OCI-LY7 (cell line): ENCODE data around the gene INPP5B. TPM values are rescaled to one million over a fixed set of nuclear protein-coding genes. Genes with fewer than 3 reads are reported as not detected.

Experiments
- BruUV-seq: library from RNA; stranded (reverse); fragments of 400-500 nt; replicated peaks from 2 replicates; lab custom pipeline; 2021; lab: Mats Ljungman, UMichigan
- CTCF ChIA-PET: fragments of 300-600 bp; sonication (Branson Sonifier 250); formaldehyde crosslinking; loops from one replicate; lab custom pipeline; 2022; ENCODE audit warnings: antibody characterized with exemption; ENCODE audit not compliant: unreplicated experiment; lab: Charles Lee
- POLR2A ChIA-PET: fragments of 300-600 bp; sonication (Branson Sonifier 250); formaldehyde crosslinking; loops from one replicate; lab custom pipeline; 2022; ENCODE audit warnings: antibody characterized with exemption; lab: Charles Lee
- DNase-seq: peaks from one replicate; pipeline ENCODE4 v3.0.0-alpha.2; 2015; ENCODE audit warnings: low spot score
- H2AFZ ChIP-seq: fragments of 200-600 bp; sonication (generic), shearing (Covaris generic); 2 replicates; pipeline ENCODE4 v1.6.1; 2014; ENCODE audit warnings: mild to moderate bottlenecking, antibody characterized with exemption, low read length, moderate library complexity
- H3K27ac ChIP-seq: fragments of 200-600 bp; sonication (generic); 2 replicates; pipeline ENCODE4 v1.5.1; 2014; ENCODE audit warnings: mixed run types, low read depth, mild to moderate bottlenecking, moderate library complexity, low read length, inconsistent platforms; ENCODE audit not compliant: poor library complexity, severe bottlenecking
- H3K36me3 ChIP-seq: fragments of 200-600 bp; sonication (generic); 2 replicates; pipeline ENCODE4 v1.6.1; 2014; ENCODE audit warnings: mild to moderate bottlenecking, antibody characterized with exemption, low read length, moderate library complexity, mixed read lengths; ENCODE audit not compliant: insufficient read depth
- H3K4me1 ChIP-seq: fragments of 200-600 bp; sonication (generic); 2 replicates; pipeline ENCODE4 v1.5.1; 2014; ENCODE audit warnings: mild to moderate bottlenecking, low read length; ENCODE audit not compliant: insufficient read depth, poor library complexity, severe bottlenecking
- H3K4me2 ChIP-seq: fragments of 200-600 bp; sonication (generic); 2 replicates; pipeline ENCODE4 v1.6.1; 2014; ENCODE audit warnings: mild to moderate bottlenecking, low read length
- H3K4me3 ChIP-seq: fragments of 200-600 bp; sonication (generic); 2 replicates; pipeline ENCODE4 v1.5.1; 2014; ENCODE audit warnings: mild to moderate bottlenecking, low read depth, low read length; ENCODE audit not compliant: poor library complexity, severe bottlenecking
- H3K79me2 ChIP-seq: fragments of 200-600 bp; sonication (generic); 2 replicates; pipeline ENCODE4 v1.6.1; 2016; ENCODE audit warnings: low read depth, mild to moderate bottlenecking, low read length, moderate library complexity, mixed read lengths; ENCODE audit not compliant: insufficient read depth
- H3K9me2 ChIP-seq: fragments of 200-600 bp; sonication (generic); 2 replicates; pipeline ENCODE4 v1.6.1; 2016; ENCODE audit warnings: mild to moderate bottlenecking, low read length, mixed read lengths; ENCODE audit not compliant: insufficient read depth
- H3K9me3 ChIP-seq: fragments of 200-600 bp; sonication (generic); 2 replicates; pipeline ENCODE4 v1.6.1; 2014; ENCODE audit warnings: mild to moderate bottlenecking, mixed run types, low read length, mixed read lengths
- H4K20me1 ChIP-seq: fragments of 200-600 bp; sonication (generic); 2 replicates; pipeline ENCODE4 v1.6.1; 2014; ENCODE audit warnings: mild to moderate bottlenecking, antibody characterized with exemption, low read length, moderate library complexity, mixed read lengths; ENCODE audit not compliant: insufficient read depth
- CTCF ChIP-seq: fragments of 200-600 bp; sonication (generic); conservative IDR thresholded peaks from 2 replicates; pipeline ENCODE4 v1.5.1; 2014; ENCODE audit warnings: mild to moderate bottlenecking, antibody characterized with exemption, low read length, moderate library complexity, mixed read lengths
- EZH2phosphoT487 ChIP-seq: fragments of 200-600 bp; sonication (generic); IDR thresholded peaks from 2 replicates; pipeline ENCODE4 v1.6.1; 2018; ENCODE audit warnings: low read depth, borderline replicate concordance, mild to moderate bottlenecking, mixed run types, antibody characterized with exemption, low read length, moderate library complexity, mixed read lengths
- intact Hi-C: fragments of 100-400 bp; cut with micrococcal nuclease; formaldehyde crosslinking; loops from one replicate; pipeline ENCODE4 v1.10.0; 2022; ENCODE audit not compliant: unreplicated experiment
- total RNA-seq, 2 experiments: library from RNA; depleted of rRNA in 1 of 2; stranded (reverse); fragments of >200 nt in 1 of 2; shearing (Covaris generic) in 1 of 2; gene quantifications; 2 replicates each; pipeline ENCODE4 v1.2.3, GENCODE V29; 2014 to 2022

The INPP5B gene
- total RNA-seq, 2 experiments from 2014 or later, result 49.7 to 63.0 TPM

GRCh38 chr1:37859507-37860345, 87.1 kb downstream of the INPP5B start, which contains the start of gene MTF1:
Gene MTF1 (minus strand): TSS chr1:37859592. CDS start chr1:37857658, 1,934 bp downstream.
- H3K4me1 ChIP-seq, result peaks cover 25% of the 10 kb centered on the region
- BruUV-seq, result TSS peak; percentile 95
- H3K27ac ChIP-seq, result peak within 1 kb of the TSS; percentile 71
- H2AFZ ChIP-seq, result peak within 1 kb of the TSS; percentile 58
- POLR2A ChIA-PET, result interaction anchor here (0.6 to 2.2 kb wide), 8 partner anchors 9 to 168 kb away, joined by 3 to 11 read pairs (median 6); partner anchors contain the start of genes C1orf122, CDCA8 and YRDC
- H3K79me2 ChIP-seq, result peaks cover 19% of the 10 kb centered on the region; the same call in 1 of the 2 replicates
- peaks cover 53% of the 10 kb centered on the region for H3K36me3 ChIP-seq
- H4K20me1 ChIP-seq, result peaks cover 13% of the 10 kb centered on the region; the same call in 1 of the 2 replicates
- peak within 1 kb of the TSS; percentile 94 for H3K4me2 ChIP-seq
- no peaks in the 10 kb centered on the region for H3K9me2 ChIP-seq
- intact Hi-C loops, result loop anchor here (2.0 kb wide), 2 partner anchors 49 to 167 kb away; partner anchors contain the start of gene CDCA8
- DNase-seq, result peak; percentile 98
- TF ChIP-seq CTCF (peak; percentile 90), EZH2phosphoT487 (no peak)
- CTCF ChIA-PET, result interaction anchor here (0.6 to 1.0 kb wide), 4 partner anchors 9 to 196 kb away, joined by 3 to 22 read pairs (median 4); partner anchors contain the start of genes C1orf122 and YRDC
- H3K9me3 ChIP-seq, result no peaks in the 10 kb centered on the region
- peak within 1 kb of the TSS; percentile 84 for H3K4me3 ChIP-seq

GRCh38 chr1:37858931-37859506, 87.8 kb downstream of the INPP5B start:
- no peaks in the 10 kb centered on the region for H3K9me2 ChIP-seq
- H2AFZ ChIP-seq, result peak overlapping the region; percentile 34; the same call in 1 of the 2 replicates
- POLR2A ChIA-PET, result interaction anchor here (0.8 to 2.2 kb wide), 6 partner anchors 8 to 68 kb away, joined by 3 to 11 read pairs (median 6); no protein-coding TSS in a partner anchor
- peaks cover 19% of the 10 kb centered on the region; the same call in 1 of the 2 replicates for H3K79me2 ChIP-seq
- no peaks in the 10 kb centered on the region for H3K9me3 ChIP-seq
- intact Hi-C loops, result loop anchor here (2.0 kb wide), 2 partner anchors 48 to 166 kb away; partner anchors contain the start of gene CDCA8
- TF ChIP-seq CTCF (0 out of 2 replicates have a peak, but pooled peaks have one; percentile 27), EZH2phosphoT487 (no peak)
- peaks cover 53% of the 10 kb centered on the region for H3K36me3 ChIP-seq
- CTCF ChIA-PET, result interaction anchor here (0.7 kb wide), 1 partner anchor 196 kb away, joined by 3 read pairs; no protein-coding TSS in a partner anchor
- BruUV-seq, result TSS peak; percentile 70
- H3K4me2 ChIP-seq, result peak overlapping the region; percentile 94
- peak overlapping the region; percentile 84 for H3K4me3 ChIP-seq
- peak; percentile 32 for DNase-seq
- H3K4me1 ChIP-seq, result peaks cover 25% of the 10 kb centered on the region
- peaks cover 13% of the 10 kb centered on the region; the same call in 1 of the 2 replicates for H4K20me1 ChIP-seq
- H3K27ac ChIP-seq, result peak overlapping the region; percentile 32
